ENCODE results near the gene DBX2.
"Not testable (repeated sequence)": the region's sequence is repeated elsewhere in the genome, so short reads cannot be mapped to it uniquely, and the experiment has no call there.

The DBX2 gene

DNA sequence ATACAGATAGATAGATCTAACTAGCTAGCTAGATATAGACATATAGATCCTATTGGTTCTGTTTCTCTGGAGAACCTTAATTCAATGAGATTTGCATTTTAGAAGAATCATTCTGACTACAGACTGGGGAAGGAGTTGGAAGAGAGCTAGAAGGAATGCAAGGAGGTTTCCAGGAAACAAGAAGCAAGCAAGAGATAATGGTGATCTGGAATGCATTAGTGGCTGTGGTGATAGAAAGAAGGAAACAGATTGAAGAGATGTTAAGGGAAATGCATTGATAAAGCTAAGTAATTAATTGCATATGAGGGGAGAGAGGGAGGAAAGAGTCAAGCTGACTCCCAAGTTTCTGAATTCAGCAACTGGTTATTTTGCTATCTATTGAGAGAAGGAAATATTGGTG, 42.7 kb downstream of the DBX2 start:
- DNase-seq, result no peak

DNA sequence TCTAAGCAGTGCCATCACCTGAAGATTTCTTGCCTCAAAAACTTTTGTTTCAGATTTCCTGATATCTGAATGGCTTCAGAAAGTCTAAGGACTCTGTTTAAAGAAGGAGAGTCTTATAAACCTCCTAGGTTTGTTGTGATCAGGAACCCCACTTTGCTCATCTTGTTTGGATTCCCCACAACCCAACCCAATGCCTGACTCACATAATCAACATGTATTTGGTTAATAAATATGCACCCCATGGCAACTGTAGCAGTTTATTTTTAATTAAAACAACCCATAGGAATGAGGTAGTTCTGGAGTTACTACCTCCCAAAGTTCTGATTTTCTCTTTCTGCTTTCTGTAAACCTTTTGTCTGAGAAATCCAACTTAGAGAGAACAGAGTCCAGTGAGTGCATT, 51.5 kb downstream of the DBX2 start:
- DNase-seq, result no peak

DNA sequence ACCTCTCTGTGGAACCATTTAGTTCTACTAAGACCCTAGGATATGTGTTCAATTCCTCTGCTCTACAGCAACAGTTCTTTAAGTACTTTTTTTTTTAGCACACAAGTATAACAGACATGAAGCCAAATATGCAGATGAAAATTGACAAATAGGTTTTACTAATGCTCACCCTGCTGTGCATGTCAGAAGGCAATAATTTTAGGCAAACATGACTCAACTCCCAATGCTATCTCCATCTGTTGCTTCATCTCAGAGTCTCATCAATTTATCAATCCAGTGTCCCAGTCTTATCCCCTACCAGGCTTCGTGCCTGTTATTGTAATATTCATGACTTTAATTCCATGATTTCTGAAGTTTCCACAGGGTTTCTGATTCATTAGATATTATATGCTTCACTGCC, 57.7 kb downstream of the DBX2 start:
- no peak for DNase-seq

DNA sequence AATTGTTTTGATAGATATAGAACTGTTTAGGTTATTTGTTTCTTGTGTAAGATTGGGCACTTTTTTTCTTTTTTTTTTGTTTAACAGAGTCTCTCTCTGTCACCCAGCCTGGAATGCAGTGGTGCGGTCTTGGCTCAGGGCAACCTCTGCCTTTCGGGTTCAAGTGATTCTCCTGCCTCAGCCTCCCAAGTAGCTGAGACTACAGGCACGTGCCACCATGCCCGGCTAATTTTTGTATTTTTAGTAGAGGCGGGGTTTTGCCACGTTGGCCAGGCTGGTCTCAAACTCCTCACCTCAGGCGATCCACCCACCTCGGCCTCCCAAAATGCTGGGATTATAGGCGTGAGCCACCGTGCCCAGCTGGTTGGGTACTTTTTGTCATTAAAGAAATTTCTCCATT, 66.0 kb downstream of the DBX2 start:
- not testable (repeated sequence) for DNase-seq

DNA sequence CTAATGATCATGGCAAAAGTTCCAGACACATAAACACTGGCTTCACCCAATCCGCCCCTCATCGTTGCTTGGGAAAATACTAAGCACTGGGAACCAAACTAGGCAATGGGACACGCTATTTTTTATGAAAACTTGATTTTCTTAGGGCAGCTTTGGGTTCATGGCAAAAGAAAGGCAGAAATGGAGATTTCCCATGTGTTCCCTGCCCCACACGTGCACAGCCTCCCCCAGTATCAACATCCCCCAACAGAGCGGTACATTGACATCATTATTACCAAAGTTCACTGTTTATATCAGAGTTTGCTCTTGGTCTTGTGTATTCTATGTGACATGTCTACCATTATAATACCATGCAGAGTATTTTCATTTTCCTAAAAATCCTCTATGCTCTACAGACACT, 71.0 kb downstream of the DBX2 start:
- no peak for DNase-seq

DNA sequence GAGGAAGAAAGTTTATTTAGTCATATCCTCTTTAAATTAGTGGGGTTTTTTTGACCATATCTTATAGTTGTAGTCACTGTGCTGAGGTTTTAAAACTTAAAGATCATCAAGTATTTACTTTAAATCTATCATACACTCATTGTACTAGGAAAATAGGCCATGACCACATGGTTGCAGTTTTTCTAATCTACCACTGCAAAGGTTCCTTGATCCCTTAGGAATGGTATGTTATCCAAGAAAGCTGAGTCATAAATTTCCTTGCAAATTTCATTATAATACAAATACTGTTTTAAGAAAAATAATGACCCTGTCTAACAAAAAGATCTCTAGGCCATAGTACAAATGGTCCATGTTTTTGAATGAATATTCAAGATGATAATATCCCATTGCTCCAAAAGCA, 74.7 kb downstream of the DBX2 start:
- no peak for DNase-seq

DNA sequence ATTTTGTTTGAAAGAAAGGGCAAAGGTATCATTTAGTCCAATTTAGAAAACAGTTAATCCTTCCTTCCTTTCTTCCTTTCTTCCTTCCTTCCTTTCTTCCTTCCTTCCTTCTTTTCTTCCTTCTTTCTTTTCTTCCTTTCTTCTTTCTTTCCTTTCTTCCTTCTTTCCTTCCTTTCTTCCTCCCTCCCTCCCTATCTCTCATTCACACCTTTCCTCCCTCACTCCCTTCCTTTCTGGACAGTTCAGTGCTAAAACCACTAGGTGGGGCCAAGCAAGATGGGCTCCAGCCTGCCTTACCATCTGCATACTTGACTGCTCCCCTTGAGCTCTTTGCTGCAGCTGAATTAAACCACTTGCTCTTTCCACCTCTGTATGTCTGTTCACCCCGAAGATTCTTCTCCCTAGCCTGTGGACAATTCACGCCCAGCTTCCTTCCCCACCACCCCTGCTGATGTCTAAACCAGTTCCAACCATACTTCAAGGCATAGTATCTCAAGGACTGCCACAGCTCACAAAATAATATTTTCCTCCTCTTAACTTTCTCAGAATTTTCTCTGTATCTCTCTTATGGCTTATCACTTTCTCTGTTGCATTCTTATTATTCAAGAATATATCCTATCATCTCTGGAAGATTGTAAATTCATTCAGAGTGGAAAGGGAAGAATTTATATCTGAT, 78.0 kb downstream of the DBX2 start:
- DNase-seq, result no peak

DNA sequence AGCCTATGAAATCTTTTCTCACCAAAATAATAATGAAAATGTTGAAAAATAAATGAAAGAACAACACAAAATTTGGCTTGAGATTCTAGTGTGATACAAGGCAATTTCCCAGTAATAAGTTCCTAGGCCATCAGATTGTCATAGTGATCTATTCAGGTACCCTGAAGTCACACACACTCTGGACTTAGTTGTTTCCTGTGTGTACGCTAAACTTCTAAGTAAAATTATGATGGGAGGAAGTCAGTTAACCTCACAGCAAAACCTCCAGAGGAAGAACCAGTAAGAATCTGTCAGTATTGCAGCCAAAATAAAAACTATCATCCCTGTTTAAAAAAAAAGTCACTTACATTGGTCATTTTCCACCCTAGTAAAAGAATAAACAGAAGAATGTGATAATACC, 81.9 kb downstream of the DBX2 start:
- DNase-seq, result no peak

Data from NCI-H1417 treated with DMSO at 0.1 percent for 48 hours (cell line).